ENCODE results near the gene CISD3.
"Not testable (repeated sequence)": the region's sequence is repeated elsewhere in the genome, so short reads cannot be mapped to it uniquely, and the experiment has no call there.

The CISD3 gene

DNA sequence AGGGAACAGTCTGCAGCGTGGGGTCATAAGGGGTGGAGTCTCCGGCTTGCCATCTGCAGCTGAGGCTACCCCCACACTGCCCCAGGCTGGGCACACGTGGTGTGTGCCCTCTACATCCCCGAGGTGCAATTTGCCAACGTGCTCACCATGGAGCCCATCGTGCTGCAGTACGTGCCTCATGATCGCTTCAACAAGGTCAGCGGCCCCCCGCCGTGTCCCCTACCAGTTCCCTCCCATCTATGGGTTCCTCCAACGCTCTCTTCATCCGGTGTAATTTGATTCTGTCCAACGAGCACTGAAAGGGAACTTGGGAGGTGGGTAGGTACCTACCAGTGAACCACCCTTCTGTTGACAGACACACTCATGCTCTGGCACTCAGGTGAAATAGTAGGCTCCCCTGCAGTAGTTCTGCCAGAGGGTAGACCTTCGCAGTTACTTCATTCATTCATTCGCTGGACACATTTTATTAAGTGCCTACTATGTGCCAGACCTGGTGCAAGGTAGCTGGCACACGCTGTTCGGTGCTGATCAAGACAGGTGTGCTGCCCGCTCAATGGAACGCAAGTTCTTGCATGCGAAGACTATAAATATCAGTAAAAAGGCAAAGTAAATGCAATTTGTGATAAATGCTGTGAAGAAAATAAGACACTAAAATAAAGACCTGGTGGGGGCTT, 22.3 kb upstream of the CISD3 start:
- no peak for DNase-seq (ENCODE audit: low spot score)

DNA sequence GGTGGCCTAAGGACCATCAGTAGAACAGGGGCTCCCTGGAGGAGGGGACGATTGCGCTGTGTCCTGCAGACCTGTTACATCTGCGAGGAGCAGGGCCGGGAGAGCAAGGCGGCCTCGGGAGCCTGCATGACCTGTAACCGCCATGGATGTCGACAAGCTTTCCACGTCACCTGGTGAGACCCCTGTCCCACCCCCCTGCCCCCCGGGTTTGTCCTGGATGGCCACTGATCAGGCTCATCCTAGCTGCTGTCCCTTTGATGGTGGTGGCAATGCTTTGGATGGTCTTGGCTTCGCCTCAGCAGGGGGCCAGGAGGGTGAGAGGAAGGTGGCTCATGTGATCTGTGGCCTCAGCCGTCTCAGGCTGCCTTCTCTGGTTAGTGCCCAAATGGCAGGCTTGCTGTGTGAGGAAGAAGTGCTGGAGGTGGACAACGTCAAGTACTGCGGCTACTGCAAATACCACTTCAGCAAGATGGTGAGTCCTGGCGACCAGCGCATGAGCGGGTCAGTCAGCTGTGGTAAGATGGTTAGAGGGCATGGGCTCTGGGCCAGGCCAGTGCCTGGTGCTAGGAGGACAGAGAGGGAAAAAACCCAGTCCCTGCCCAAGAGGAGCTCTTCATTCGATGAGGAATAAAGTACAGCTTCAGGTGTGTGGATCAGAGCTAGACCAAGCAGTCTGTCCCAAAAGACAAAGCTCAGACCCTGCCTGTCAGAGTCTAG, 20.9 kb upstream of the CISD3 start:
- DNase-seq (ENCODE audit: low spot score) = no peak

DNA sequence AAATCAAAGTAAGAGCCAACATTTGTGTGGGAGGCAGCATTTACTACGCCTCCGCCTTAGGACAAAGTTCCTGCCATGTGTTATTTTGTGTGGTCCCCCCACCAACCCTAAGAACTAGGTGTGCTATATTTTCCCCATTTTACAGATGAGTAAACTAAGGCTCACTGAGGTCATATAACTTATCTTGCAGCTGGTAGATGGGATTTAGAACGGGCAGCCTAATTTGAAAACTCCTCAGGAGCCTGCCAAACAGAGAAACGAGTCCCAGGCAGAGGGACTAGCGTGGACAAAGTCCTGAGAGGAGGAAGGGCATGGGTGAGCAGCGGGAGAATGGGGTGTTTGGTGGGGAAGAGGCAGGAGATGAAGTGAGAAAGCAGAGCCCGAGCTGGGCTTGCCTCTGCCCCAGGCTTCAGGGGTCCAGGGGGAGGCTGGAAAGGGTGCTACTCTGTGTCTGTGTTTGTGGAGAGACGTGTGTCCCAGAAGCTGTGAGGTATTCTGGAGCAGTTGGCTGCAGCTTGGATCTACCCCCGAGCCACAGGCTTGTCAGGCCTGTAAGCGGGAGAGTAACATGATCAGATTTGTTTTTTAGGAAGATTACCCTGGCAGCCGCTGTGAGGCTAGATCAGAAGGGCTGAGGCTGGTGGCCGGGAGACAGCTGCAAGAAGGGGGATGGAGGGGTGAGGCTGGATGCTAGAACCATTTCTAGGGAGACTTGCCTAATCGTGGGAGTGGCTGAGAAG, 20.1 kb upstream of the CISD3 start:
- no peak for DNase-seq (ENCODE audit: low spot score)

DNA sequence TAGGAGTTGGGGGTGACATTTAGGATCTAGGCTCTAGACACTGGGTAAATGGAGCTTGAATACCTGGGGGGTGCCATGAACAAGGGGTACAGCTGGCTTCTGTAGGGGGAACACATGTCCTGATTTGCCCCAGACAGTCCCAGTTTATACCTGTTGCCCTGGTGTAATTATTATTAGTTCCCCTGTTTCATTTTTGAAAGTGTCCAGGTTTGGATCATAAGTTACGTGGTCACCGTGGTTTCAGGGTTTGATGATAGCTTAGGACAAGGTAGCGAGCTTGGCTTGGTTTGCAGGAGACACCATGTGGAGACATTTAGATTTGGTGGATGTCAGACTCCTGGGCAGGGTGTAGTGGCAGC, 19.6 kb upstream of the CISD3 start:
- no peak for DNase-seq (ENCODE audit: low spot score)

DNA sequence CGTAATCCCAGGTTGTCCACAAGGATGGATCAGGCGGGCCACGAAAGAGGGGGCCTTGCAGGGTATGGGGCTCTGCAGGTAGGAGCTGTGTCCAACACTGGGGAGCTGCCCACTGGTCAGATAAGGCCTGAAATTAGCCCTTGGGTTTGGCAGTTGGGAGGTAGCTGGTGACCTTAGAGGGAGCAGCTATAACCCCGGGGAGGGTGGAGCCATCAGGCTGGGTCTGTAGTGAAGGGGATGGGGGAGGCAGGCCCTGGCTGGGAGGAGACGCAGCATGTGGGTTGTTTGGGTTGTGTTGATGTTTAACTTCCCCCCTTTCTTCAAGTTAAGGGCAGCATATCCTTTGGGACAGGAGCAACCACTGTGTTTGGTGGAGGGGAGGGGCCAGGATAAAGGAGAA, 19.2 kb upstream of the CISD3 start:
- DNase-seq (ENCODE audit: low spot score) = no peak

DNA sequence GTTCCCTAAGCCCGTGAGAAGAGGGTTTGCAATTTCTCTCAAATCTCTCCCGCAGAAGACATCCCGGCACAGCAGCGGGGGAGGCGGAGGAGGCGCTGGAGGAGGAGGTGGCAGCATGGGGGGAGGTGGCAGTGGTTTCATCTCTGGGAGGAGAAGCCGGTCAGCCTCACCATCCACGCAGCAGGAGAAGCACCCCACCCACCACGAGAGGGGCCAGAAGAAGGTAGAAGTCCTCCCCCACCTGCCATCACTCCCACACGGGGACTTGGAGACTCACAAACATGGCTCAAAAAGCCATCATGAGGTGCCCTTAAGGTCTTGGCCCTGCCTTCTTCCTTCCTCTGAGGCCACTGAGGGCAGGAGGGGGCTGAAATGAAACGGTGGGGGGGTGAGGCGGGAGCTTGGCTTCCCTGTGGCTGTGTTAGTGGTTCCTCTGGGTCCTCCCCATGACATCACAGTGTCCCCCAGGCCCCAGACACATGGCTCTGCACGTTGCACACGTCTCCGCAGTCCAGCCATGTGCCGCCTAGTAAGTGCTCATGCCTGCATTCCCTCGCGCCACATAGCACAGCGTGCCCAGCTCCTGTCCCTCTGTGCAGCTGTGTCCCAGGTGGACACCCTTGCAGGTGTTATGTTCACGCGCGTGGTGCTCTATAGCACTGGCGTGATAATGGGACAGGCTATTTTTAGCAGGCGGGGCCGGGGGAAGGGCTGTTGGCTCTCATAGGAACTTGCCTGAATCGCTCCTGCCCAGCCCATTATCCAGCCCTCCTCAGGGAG, 18.2 kb upstream of the CISD3 start:
- no peak for DNase-seq (ENCODE audit: low spot score)

GRCh38 chr17:38712593-38712992, 17.5 kb upstream of the CISD3 start:
- DNase-seq (ENCODE audit: low spot score) = no peak

DNA sequence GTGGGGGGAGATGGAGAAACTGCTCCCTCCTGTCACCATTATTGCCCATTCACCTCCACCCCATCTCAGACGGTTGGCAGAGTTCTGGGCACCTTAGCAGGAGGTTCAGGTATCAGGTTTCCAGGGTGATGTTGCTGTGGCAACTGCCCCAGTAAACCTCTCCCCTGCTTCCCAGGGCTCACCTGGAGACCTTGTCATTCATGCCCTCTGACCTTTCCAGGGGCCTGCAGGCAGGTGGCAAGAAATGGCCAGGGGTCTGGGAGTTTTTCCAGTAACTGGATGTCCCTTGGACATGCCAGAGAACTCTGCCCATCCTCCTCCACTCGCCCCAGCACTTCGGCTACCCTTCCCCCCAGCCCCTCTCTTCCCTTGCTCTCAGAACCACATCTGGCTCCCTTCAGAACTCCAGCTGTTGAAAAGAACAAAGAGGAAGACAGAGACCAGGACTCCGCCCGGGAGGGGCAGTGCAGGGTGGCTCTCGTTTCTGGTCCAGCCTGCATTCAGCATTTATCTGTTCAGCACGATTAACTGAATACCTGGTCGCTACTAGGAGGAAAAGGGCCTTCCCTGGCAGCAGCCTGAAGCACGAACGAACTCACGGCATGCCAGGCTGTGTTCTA, 16.6 kb upstream of the CISD3 start:
- no peak for DNase-seq (ENCODE audit: low spot score)

DNA sequence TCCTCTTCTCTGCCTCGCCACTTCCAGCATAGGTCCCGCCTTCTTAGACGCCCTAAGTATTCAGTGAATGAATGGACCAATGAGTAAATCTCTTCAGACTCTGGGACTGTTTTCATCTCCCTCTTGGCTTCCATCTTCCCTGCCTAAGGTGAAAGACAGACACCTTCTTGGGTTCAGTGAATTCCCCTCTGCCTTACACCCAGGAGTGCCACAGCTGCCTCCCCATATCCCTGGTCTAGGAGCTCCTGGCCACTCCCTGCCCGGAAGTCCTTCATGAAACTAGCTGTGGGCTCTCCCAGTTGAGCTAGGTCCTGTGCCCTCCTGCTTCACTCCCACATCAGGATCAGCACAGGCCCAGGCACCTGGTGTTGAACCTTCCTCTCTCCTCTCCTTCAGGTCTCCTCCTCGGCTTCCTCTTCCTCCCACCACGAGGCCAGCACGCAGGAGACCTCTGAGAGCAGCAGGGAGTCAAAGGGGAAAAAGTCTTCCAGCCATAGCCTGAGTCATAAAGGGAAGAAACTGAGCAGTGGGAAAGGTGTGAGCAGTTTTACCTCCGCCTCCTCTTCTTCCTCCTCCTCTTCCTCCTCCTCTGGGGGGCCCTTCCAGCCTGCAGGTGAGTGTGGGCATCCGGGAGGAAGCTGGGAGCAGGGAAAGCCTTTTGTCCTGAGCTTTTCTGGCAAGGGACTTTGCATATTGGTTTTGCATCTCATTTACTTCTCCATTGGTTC, 14.8 kb upstream of the CISD3 start:
- no peak for DNase-seq (ENCODE audit: low spot score)

DNA sequence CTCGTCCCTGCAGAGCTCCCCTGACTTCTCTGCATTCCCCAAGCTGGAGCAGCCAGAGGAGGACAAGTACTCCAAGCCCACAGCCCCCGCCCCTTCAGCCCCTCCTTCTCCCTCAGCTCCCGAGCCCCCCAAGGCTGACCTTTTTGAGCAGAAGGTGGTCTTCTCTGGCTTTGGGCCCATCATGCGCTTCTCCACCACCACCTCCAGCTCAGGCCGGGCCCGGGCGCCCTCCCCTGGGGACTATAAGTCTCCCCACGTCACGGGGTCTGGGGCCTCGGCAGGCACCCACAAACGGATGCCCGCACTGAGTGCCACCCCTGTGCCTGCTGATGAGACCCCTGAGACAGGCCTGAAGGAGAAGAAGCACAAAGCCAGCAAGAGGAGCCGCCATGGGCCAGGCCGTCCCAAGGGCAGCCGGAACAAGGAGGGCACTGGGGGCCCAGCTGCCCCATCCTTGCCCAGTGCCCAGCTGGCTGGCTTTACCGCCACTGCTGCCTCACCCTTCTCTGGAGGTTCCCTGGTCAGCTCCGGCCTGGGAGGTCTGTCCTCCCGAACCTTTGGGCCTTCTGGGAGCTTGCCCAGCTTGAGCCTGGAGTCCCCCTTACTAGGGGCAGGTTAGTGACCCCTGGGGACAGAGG, 13.7 kb upstream of the CISD3 start:
- no peak for DNase-seq (ENCODE audit: low spot score)

GRCh38 chr17:38717139-38717745, 12.9 kb upstream of the CISD3 start:
- no peak for DNase-seq (ENCODE audit: low spot score)

GRCh38 chr17:38719289-38719942, 10.7 kb upstream of the CISD3 start:
- DNase-seq (ENCODE audit: low spot score) = no peak

DNA sequence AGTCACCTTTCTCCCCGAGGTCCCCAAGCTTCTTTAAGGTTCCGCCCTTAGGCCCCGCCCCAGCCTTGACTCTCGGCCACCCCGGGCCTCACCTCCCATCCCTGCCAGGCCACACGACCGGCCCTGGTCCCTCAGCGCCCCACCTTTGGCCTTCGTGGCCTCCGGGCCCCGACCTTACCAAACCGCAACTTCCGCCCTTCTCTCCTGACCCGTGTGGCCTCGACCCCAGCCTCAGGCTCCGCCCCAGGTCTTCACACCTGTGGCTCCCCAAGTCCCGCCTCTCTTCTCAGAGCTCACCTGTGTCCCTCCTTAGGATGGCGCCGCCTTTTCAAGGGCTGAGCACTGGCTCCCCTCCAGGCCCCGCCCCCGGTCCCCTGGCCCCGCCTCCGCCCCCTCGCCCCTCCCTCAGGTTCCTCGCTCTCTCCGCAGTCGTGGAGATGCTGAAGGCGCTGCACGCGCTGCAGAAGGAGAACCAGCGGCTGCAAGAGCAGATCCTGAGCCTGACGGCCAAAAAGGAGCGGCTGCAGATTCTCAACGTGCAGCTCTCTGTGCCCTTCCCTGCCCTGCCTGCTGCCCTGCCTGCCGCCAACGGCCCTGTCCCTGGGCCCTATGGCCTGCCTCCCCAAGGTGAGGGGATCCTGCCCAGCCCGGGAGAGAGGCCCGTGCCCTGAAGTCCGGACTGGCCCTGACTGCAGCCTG, 10.0 kb upstream of the CISD3 start:
- DNase-seq (ENCODE audit: low spot score) = no peak

DNA sequence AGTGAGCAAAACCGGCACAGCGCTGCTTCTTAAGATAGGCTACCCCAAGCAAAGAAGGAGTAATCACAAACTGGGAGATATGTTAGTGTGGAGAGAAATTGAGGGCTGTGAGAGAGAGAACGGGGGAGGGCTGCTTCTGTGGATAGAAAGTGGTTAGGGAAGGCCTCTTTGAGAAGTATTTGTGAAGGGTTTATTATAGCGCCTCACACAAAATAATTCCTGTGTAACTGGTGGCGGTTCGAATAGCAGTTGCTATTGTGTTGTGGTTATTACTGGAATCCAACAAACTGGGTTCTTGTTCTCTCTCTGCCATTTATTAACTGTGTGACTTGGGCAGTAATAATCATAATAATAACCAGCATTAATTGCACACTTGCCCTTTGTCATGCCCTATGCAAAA, 9.2 kb upstream of the CISD3 start:
- DNase-seq (ENCODE audit: low spot score) = no peak

GRCh38 chr17:38721802-38722201, 8.3 kb upstream of the CISD3 start:
- DNase-seq (ENCODE audit: low spot score) = no peak

GRCh38 chr17:38724337-38724988, 5.7 kb upstream of the CISD3 start:
- DNase-seq (ENCODE audit: low spot score) = no peak

DNA sequence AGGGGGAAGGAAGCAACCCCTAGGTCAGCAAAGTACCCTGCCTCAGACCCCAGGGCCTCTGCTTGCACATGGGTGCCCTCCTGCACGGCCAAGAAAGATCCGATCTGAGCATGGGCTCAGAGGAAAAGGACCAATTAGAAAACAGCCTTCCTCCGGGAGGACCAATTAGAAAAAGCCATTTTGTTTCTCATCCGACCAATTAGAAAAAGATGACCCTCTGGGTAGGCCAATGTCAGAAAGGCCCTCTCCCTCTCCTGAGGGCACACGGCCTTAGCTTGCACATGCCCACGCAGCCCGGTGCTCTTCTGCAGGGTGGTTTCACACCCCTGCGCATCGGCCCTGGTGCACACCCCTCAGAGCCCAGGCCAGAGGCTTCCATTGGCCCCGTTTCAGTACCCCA, 5.1 kb upstream of the CISD3 start:
- DNase-seq (ENCODE audit: low spot score) = no peak

GRCh38 chr17:38726145-38726544, 4.0 kb upstream of the CISD3 start:
- DNase-seq (ENCODE audit: low spot score) = not testable (repeated sequence)

- DNase-seq (ENCODE audit: low spot score) = peak; percentile 22
These were observed 2.4 kb upstream of the CISD3 start for GRCh38 chr17:38727736-38728135.

Data from NAMALWA (cell line).